Germinal center (tissue), 1 donor: ENCODE data around the gene HES7.

Source experiments
- DNase-seq: peaks from one replicate; pipeline ENCODE4 v3.0.0; 2012; ENCODE audit warnings: mixed read lengths, low spot score

Gene HES7

GRCh38 chr17:8072729-8073461 lies 51.0 kb downstream of the HES7 start:
- DNase-seq, result no peak

- no peak for DNase-seq
These were observed 51.6 kb downstream of the HES7 start for GRCh38 chr17:8072341-8072728.

- DNase-seq, result no peak
These were observed 52.4 kb downstream of the HES7 start for GRCh38 chr17:8071496-8071895.
